Mammary epithelial cell (primary cell): ENCODE measurements around the gene SLC5A2.

Experiments used
- EZH2 ChIP-seq: IDR thresholded peaks from 2 replicates; pipeline ENCODE4 v1.6.1; 2012; ENCODE audit warnings: low read length, inconsistent platforms, borderline replicate concordance
- TF ChIP-seq, protein P1 (sequence below), 2 donors: IDR thresholded peaks in 1 of 2; conservative IDR thresholded peaks in 1 of 2; 2 replicates each; pipeline ENCODE4 v1.5.1; 2011 to 2012; ENCODE audit warnings: inconsistent platforms in 2 of 2, low read length in 2 of 2, mild to moderate bottlenecking in 2 of 2, control low read depth in 1 of 2, low read depth in 1 of 2; ENCODE audit not compliant: insufficient read depth in 1 of 2; ENCODE audit errors: extremely low read depth in 1 of 2

DNA sequence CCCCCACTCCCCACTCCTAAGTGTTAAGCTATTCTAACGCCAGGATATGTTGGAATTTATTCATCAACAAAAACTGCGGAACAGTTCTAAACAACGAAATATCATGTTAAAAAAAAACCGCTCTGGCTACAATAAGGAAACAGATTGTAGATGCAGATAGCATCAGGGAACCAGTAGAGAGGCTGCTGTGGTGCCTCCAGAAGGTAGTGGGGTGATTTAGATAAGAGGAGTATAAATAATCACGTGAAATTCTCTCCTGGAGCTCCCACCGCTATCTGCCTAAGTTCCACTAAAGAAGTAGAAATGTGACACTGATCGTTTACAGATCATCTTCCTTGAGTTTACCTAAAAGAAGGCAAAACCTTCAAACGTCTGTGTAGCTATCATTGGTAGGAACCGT lies 52.8 kb downstream of the SLC5A2 start:
- TF ChIP-seq, protein P1, sequence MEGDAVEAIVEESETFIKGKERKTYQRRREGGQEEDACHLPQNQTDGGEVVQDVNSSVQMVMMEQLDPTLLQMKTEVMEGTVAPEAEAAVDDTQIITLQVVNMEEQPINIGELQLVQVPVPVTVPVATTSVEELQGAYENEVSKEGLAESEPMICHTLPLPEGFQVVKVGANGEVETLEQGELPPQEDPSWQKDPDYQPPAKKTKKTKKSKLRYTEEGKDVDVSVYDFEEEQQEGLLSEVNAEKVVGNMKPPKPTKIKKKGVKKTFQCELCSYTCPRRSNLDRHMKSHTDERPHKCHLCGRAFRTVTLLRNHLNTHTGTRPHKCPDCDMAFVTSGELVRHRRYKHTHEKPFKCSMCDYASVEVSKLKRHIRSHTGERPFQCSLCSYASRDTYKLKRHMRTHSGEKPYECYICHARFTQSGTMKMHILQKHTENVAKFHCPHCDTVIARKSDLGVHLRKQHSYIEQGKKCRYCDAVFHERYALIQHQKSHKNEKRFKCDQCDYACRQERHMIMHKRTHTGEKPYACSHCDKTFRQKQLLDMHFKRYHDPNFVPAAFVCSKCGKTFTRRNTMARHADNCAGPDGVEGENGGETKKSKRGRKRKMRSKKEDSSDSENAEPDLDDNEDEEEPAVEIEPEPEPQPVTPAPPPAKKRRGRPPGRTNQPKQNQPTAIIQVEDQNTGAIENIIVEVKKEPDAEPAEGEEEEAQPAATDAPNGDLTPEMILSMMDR (conservative IDR thresholded peaks at IDR 0.05 in 1 of 2, IDR thresholded peaks at IDR 0.05 in 1 of 2; ENCODE audit: extremely low read depth in 1 of 2, insufficient read depth in 1 of 2, low read depth in 1 of 2, low read length in 2 of 2): no peak
- TF ChIP-seq EZH2: no peak
